Stimulated activated CD4-positive, alpha-beta T cell treated with anti-CD3 and anti-CD28 coated beads, TNF-alpha, amount 100 ng/mL, for 48 hours (primary cell): ENCODE results near the gene HIRA.
"Not testable (repeated sequence)": the region's sequence is repeated elsewhere in the genome, so short reads cannot be mapped to it uniquely, and the experiment has no call there.

ENCODE experiments used
- DNase-seq, 3 donors: peaks; one replicate each; pipeline ENCODE4 v3.0.0-alpha.2; 2020; ENCODE audit warnings: low read depth in 3 of 3

HIRA gene

DNA sequence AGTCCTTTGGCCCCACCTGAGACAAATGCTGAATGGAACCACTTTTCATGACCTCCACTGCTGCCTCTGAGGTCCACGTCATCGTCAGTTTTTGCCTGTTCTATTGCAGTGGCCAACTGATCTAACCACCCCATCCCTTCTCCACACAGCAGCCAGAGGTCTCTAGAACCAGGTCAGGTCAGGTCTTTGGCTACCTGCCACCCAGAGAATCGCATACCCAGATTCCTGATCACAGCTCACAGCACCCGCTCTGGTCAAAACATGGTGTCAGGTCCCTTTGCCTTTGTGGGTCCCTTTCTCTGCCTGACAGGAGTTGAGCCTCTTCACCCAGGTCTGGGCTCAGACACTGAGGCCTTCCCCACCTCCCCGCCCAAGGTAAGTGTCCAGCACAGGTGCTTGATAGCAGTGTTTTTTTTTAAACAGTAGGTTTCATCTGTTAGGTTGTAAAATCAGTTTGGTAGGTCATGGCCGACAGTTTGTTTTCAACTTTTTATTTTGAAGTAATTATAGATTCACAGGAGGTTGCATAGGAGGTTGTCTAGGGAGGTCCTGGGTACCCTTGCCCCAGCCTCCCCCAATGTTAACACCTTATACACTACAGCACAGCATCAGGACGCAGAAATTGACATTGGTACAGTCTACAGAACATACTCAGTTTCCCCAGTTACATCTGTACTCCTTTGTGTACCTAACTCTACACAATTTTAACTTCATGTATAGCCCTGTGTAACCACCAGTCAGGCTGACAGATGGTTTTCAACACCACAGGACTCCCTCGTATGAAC lies 9.1 kb upstream of the HIRA start:
- DNase-seq: no peak

GRCh38 chr22:19438298-19438697 lies 6.8 kb upstream of the HIRA start:
- DNase-seq: no peak

- DNase-seq: not testable (repeated sequence)
These were observed 5.1 kb upstream of the HIRA start for GRCh38 chr22:19436444-19437161.

DNA sequence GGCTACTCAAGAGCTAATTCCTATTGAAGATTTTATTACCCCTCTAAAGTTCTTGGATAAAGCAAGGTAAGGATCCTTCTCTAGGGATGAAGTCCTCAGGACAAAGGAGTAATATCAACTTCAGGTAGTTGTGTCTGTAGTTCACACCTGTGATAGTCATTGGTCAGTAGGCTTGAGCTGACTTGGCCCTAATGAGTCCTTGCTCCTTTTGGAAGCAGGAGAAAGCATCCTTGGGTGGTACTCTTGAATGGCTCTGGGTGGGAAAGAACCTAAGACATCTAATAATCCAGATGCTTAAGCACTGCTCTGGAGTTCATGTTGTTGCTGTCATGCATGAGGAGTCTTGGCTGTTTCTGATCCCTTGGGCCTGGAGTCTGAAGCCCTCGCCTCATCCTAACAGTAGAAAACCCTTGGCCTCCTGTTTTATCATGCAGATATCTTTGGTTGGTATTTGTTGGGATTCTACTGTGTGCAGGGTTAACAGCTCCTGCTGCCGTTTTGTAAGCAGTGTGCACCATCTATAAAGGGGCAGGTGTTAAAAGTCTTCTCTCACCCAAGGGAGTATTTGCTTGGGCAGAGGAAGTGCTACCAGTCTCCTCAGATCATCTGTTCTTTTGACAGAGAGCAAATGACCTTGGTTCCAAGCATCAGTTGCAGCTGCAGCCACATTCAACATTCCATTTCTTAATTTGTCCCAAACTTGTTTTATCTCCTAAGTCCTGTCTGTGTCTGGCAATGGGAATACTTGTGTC lies 3.5 kb upstream of the HIRA start:
- no peak for DNase-seq

- DNase-seq: no peak
These were observed 2.9 kb upstream of the HIRA start for GRCh38 chr22:19434401-19434800.

- DNase-seq: peak; percentile 83 to 90 (median 87)
These were observed 759 bp upstream of the HIRA start, which contains the start of gene MRPL40 for GRCh38 chr22:19432133-19432851. Gene MRPL40, plus strand, starts transcription at chr22:19432545. Its CDS starts 10 bp downstream, at chr22:19432555.

- DNase-seq: peak in 1 of 3 donors; percentile 10
These were observed 517 bp downstream of the HIRA start for GRCh38 chr22:19430890-19431541.

DNA sequence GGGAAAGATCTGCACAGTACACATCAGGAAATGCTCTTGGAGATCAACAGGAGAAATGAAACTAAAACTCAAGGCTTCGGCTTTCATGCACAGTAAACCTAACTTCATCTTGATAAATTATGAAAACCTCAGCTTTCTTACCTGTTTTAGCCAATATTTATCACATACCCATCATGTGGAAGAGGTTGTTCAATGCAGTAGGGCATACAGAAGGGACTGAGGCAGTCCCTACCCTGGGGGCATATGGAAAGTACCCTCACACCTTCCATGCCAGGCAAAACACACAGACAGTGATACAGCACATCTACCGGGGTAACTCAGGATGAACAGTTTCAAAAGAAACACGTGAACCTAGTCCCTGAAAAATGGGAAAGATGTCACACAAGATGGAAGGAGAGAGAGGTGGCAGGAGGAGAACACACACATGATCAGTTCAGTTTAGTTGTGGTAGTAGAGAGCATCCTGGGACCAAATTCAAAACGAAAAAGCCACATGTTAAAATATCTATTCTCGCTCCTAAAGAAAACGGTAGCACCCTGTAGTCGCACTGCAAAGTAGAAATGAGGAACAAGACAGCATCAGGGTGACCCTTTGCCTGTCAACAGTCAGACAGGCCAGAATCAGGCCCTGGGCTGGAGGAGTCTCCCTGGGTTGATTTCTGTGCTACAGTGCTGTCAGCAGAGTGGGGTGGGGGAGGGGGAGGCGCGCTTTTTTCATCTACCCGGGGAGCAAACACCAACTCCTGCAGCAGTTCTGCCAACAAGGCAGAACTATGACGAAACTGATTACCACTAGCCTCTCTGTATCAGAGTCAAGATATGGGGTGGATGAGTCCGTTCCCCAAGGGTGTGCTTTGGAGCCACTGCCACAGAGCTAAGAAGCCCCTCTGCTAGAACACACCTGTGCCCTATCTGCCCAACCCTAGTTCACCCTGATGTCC lies 1.3 kb downstream of the HIRA start:
- peak in 1 of 3 donors; percentile 13 for DNase-seq

DNA sequence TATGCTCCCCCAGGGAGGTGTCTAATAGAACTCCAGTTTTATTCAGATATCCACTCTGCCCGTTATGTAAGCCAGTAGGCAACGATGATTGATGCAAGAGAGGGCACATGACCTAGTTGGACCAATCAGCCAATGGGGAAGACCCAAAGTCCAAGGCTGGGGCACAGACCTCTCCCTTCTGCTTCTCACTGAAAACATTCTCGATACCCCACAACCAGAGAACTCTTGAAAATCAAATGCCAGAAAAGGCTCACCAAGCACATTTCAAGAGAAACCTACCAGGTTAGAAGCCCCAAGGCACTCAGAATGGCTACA lies 7.4 kb downstream of the HIRA start:
- no peak for DNase-seq

DNA sequence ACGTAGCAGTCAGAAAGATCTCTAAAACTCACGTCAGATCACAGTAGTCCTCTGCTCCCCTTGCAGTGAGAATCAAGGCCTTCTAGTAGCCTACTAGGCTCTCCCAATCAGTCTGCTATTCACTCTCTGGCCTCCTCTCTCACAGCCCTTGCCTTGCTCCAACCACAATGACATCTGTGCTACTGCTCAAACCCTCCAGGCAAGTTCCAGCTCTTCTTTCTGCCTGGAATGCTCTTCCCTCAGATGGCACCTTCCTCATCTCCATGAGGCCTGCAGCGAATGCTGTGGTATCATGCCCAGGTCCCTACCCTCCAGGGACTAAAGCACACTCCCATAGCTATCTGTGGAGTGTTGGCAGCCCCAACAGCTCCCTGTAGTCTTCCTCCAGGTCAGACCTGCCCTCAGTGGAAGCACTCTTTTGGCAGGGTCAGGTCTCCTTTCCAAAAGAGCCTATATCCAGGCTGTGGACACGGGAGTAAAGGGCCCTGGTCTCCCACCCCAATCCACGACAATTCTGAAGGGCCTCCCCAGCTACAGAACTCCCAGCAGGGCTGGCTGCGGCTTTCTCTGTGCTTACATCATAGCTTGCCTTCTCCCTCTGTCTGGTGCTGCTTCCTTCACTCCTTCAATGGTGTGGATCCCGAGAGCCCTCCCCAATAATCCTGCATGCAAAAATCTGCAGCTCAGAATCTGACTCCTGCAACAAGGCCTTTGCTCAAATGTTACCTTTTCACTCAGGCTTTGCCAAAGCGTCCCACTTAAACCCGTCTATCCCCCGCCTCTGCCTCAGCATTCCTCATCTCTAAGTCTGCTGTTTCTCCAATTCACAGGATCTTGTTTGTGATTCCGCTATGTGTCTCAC lies 8.9 kb downstream of the HIRA start:
- DNase-seq: no peak

- no peak for DNase-seq
These were observed 11.2 kb downstream of the HIRA start for GRCh38 chr22:19420321-19420720.

DNA sequence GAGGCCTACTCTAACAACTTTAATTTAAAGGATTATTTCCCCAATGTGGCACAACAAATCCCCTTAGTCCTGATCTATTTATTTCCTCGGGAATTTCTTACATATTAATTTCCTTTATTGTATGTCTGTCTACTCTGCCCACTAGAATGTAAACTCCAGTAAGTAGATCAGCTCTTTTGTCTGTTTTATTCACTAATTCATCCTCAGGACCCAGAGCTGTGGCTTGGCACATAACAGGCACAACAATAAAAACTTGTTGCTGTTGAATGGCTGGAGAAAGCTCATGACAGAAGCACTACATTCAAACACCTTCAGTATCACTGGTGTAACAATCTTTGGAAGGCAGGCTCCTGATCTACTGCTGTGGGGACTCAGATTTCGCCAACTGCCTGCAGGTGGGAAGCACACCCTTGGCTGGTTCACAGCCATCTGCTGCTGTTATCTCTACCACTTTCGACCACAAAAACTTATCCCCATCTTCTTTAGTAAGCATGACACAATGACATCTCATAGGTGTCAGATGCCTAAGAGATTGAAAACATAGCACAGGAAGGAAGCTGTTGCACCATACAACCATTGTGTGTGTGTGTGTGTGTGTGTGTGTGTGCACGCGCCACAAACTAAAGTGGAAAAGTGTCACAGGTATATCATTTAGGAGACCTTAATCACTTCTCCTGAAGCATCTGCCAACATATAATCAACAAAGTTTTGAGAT lies 11.9 kb downstream of the HIRA start:
- peak in 1 of 3 donors; percentile 20 for DNase-seq

GRCh38 chr22:19419086-19419463 lies 12.5 kb downstream of the HIRA start:
- DNase-seq: no peak

DNA sequence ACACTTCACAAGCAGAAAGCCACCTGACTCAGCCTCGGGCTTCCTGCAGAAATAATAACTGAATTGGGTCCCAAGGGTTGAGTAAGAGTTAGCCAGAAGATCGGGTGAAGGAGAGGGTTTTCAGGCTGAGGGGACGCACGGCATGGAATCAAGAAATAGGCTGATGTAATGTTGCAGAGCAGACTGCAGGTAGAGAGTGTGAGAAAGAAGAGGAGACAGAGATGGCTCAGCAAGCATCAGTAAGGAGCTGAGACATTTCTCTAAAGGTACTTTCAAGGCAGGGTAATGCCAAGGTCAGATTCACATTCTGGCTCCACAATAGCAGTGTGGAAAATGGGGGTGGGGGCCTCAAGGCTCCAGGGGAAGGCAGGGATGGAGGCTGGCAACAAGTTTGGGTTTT lies 18.6 kb downstream of the HIRA start:
- no peak for DNase-seq

- no peak for DNase-seq
These were observed 19.1 kb downstream of the HIRA start for GRCh38 chr22:19412478-19412877.

- DNase-seq: no peak
These were observed 19.9 kb downstream of the HIRA start for GRCh38 chr22:19411690-19412045.

DNA sequence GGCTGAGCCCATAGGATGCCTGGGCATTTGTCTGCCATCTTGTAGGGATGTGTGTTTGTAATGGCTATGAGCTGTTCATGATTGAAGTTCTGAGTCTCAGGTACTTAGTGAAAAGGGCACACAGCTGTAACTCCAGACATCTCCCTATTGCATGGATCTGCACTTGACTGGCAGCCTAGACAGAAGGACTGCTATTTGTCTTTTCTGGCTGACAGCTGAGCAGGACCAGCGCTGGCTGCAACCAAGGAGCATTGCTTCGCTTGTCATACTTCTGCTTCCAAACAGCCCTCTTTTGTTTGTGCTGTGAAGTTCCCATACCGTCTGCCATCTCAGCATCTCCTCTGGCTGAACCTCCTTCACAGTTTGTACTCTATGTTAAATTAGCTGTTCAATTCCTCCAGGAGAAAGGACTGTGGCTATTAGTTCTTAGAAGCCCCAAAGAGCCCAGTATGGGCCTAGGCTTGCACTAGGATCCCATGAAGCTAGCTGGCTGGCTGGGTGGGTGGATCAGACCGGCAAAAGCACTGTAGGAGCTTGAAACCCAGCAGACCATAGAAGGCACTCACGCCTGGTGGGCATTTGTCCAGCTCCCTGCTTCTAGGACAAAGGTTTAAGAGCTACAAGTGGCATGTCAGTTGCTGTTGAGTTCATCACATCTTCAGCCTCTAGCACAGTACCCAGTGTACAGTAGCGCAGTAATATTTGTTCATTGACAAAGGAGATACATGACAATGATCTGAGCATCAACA lies 20.4 kb downstream of the HIRA start:
- no peak for DNase-seq
